Stimulated activated CD8-positive, alpha-beta memory T cell treated with anti-CD3 and anti-CD28 coated beads, Interleukin-15, amount 100 ng/mL, for 24 hours (primary cell): ENCODE results near the gene PHF20.
"Not testable (repeated sequence)": the region's sequence is repeated elsewhere in the genome, so short reads cannot be mapped to it uniquely, and the experiment has no call there.

Experiments used
- DNase-seq: peaks from one replicate; pipeline ENCODE4 v3.0.0-alpha.2; 2020; ENCODE audit warnings: low read depth

PHF20 gene

GRCh38 chr20:35975576-35976373 is 204.0 kb downstream of the PHF20 start:
- DNase-seq, result no peak

GRCh38 chr20:35978041-35978513 is 206.3 kb downstream of the PHF20 start:
- no peak for DNase-seq

GRCh38 chr20:35979544-35979943 is 207.7 kb downstream of the PHF20 start:
- DNase-seq, result no peak

DNA sequence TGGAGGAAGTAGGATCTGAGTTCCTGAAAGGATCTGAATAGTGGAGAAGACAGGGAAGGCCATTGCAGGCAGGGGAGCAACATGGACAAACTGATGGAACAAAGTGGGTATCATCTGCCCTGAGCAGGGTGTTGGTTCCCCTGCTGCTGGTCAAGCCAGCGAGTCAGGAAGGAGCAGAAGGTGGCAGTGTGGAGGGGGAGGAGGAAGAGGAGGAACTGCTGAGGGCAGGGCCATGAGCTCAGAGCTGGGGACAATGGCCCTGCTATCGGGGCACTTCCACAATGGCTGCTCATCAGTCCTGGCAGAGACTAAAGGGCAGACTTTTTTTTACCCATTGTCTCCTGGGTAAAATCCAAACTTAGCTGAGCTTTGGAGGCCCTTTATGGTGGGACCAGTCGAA is 210.2 kb downstream of the PHF20 start:
- no peak for DNase-seq

DNA sequence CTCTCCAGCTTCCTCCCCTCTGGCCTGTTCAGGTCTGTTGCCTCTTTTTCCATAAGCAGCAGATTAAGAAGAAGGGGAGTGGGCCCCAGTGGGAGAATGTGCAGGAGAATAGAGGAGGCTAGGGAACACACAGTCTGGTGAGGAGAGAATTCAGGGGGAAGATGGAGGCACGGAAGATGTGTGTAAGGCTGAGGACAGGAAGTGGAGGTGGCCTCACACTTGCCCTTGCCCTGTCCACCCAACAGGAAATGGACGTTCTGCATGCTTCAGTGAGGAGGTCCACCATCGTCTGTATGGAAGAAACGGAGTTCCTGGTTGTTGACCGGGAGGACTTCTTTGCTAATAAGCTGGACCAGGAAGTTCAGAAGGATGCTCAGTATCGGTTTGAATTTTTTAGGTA is 212.6 kb downstream of the PHF20 start:
- DNase-seq, result no peak

DNA sequence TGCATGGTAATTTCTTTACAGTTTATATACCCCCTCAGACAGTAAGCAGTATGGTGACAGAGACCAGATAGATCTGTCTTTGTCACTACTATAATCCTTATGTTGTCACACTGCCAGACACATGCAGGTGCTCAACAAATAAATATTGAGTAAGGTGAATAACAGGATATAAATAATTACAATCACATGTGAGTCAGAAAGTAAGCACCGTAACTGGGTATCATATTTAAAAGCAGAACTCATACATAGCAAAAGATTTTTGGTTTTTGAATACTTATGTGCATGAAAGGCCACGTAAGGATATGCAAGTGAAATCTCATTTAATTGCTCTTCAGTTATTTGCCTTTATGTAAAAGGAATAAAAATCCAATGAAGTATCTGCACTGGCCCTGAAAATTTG is 214.0 kb downstream of the PHF20 start:
- DNase-seq, result no peak

GRCh38 chr20:35988910-35989463 is 217.2 kb downstream of the PHF20 start:
- DNase-seq, result no peak

DNA sequence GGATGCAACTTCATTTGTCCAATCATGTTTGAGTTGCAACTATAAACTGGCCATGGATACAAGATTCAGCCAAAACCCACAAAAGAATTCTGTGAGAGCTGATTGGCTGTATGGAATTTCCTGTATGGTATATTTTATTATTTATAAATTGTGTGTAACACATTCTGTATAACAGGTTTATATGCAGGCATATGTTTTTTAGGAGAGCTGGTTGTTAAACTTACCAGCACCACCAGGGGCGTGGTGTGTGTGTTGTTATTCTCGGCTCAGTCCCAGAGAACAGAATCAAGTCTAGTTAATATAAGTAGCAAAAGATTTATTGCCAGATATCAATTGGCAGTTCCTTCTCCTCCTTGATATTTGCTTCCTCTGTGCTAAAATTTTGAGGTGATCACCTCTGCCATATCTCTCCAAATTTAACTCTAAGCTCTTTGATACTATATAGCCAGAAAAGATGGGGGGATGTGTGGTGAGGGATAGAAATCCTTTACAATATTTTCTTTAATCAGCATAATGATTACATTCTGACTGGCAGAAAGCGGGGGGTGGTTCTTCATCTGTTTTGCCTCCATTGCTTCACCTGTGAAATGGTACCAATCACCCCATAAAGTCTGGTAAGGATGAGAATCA is 219.4 kb downstream of the PHF20 start:
- no peak for DNase-seq

GRCh38 chr20:35992713-35993335 is 221.0 kb downstream of the PHF20 start:
- no peak for DNase-seq

DNA sequence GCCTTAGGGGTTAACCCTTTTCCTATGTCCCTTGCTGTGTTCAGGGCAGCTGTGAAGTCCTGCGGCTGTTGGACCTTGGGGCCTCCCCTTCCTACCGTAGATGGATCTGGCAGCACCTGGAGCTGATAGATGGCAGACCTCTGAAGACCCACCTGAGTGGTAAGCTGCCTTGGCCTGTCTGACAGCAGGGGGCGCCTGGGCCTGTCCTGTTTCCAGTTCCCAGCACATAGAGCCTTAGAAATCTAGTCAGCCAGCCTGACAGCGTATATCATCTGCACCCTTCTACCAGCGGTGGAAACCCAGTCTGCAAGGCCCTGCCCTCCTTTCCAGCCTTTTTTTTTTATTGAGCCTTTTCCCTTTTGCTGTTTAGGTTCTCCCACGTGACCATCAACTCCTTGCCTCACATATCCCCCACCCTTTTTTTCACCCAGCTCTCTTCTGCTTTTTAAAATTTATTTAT is 223.2 kb downstream of the PHF20 start:
- peak; percentile 52 for DNase-seq

DNA sequence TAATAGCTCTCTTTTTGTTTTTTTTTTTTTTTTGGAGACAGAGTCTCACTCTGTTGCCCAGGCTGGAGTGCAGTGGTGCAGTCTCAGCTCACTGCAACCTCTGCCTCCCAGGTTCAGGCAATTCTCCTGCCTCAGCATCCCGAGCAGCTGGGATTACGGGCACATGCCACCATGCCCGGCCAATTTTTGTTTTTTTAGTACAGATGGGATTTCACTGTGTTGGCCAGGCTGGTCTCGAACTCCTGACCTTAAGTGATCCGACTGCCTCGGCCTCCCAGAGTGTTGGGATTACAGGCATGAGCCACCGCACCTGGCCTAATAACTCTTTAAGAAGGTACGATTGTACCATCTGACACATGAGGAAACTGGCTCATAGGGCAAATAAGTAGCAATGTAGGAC is 224.7 kb downstream of the PHF20 start:
- DNase-seq, result not testable (repeated sequence)
